Testis (tissue), 2 donors: ENCODE data around the gene DNAJC13.

ENCODE experiments used
- POLR2A ChIP-seq: fragments of 450-650 bp; IDR thresholded peaks from one replicate; pipeline ENCODE4 v1.6.1; 2017; ENCODE audit warnings: antibody characterized with exemption, mild to moderate bottlenecking, moderate library complexity
- TF ChIP-seq, protein P1 (sequence below), 3 experiments: fragments of 450-650 bp in 2 of 3; fragments of 200-600 bp in 1 of 3; sonication (generic) in 1 of 3; IDR thresholded peaks; one replicate each; pipeline ENCODE4 v1.5.1; 2016 to 2019; ENCODE audit warnings: antibody characterized with exemption in 3 of 3, mild to moderate bottlenecking in 2 of 3, moderate library complexity in 1 of 3

GRCh38 chr3:132414841-132415240, 2.5 kb upstream of the DNAJC13 start:
- TF ChIP-seq, protein P1, sequence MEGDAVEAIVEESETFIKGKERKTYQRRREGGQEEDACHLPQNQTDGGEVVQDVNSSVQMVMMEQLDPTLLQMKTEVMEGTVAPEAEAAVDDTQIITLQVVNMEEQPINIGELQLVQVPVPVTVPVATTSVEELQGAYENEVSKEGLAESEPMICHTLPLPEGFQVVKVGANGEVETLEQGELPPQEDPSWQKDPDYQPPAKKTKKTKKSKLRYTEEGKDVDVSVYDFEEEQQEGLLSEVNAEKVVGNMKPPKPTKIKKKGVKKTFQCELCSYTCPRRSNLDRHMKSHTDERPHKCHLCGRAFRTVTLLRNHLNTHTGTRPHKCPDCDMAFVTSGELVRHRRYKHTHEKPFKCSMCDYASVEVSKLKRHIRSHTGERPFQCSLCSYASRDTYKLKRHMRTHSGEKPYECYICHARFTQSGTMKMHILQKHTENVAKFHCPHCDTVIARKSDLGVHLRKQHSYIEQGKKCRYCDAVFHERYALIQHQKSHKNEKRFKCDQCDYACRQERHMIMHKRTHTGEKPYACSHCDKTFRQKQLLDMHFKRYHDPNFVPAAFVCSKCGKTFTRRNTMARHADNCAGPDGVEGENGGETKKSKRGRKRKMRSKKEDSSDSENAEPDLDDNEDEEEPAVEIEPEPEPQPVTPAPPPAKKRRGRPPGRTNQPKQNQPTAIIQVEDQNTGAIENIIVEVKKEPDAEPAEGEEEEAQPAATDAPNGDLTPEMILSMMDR (IDR thresholded peaks at IDR 0.05), result no peak
- TF ChIP-seq POLR2A, result no peak
